K562 (cell line): ENCODE measurements around the gene ZEB2. TPM values are rescaled to one million over a fixed set of nuclear protein-coding genes. Genes with fewer than 3 reads are reported as not detected.

Source experiments
- ARID2 ChIP-seq: fragments of 450-650 bp; IDR thresholded peaks from 2 replicates; pipeline ENCODE4 v1.6.1; 2017; ENCODE audit warnings: antibody characterized with exemption, mild to moderate bottlenecking
- BRF1 ChIP-seq: IDR thresholded peaks from 3 replicates; pipeline ENCODE4 v1.6.1; 2011; ENCODE audit warnings: borderline replicate concordance, mild to moderate bottlenecking; ENCODE audit not compliant: insufficient read length; ENCODE audit errors: extremely low read depth
- DPF2 ChIP-seq: fragments of 450-650 bp; IDR thresholded peaks from 2 replicates; pipeline ENCODE4 v1.6.1; 2016
- E4F1 ChIP-seq: fragments of 250-450 bp; sonication (Bioruptor Pico); IDR thresholded peaks from 2 replicates; pipeline ENCODE4 v1.5.0; 2021; ENCODE audit warnings: mild to moderate bottlenecking, borderline replicate concordance
- FOSL1 ChIP-seq: fragments of 200-800 bp; sonication (Bioruptor generic); conservative IDR thresholded peaks from 2 replicates; pipeline ENCODE4 v1.6.1; 2016; ENCODE audit warnings: missing genetic modification characterization, missing compliant biosample characterization
- GTF2A2 ChIP-seq: IDR thresholded peaks from 2 replicates; pipeline ENCODE4 v1.6.1; 2016; ENCODE audit warnings: mild to moderate bottlenecking, missing genetic modification characterization, missing compliant biosample characterization
- HDAC8 ChIP-seq: fragments of 450-650 bp; IDR thresholded peaks from 2 replicates; pipeline ENCODE4 v1.6.1; 2016; ENCODE audit warnings: mild to moderate bottlenecking, missing genetic modification characterization, moderate library complexity, missing compliant biosample characterization
- PTBP1 ChIP-seq: fragments of 200-400 bp; formaldehyde crosslinking; IDR thresholded peaks from 2 replicates; pipeline ENCODE4 v1.6.1; 2017; ENCODE audit warnings: low read depth, low read length
- RBM17 ChIP-seq: fragments of 200-400 bp; formaldehyde crosslinking; IDR thresholded peaks from 2 replicates; pipeline ENCODE4 v1.6.1; 2017; ENCODE audit warnings: low read depth, mild to moderate bottlenecking, low read length, borderline replicate concordance
- SETDB1 ChIP-seq: IDR thresholded peaks from one replicate; pipeline ENCODE4 v1.6.1; 2012; ENCODE audit warnings: low read length, control low read depth, inconsistent platforms
- SREBF1 ChIP-seq: fragments of 150-350 bp; IDR thresholded peaks from 2 replicates; pipeline ENCODE4 v1.6.1; 2014; ENCODE audit warnings: antibody characterized with exemption, low read depth, low read length, borderline replicate concordance
- TEAD1 ChIP-seq, 2 experiments: fragments of 450-650 bp in 1 of 2; sonication (generic) in 1 of 2; formaldehyde crosslinking; IDR thresholded peaks; 2 replicates each; pipeline versions ENCODE4 v1.4.0 to v1.8.0; 2020 to 2022; ENCODE audit warnings: mild to moderate bottlenecking in 2 of 2, missing genetic modification reagents in 1 of 2
- TRIM25 ChIP-seq: fragments of 450-650 bp; IDR thresholded peaks from 2 replicates; pipeline ENCODE4 v1.7.0; 2016; ENCODE audit warnings: borderline replicate concordance
- TSC22D4 ChIP-seq: fragments of 450-650 bp; IDR thresholded peaks from 2 replicates; pipeline ENCODE4 v1.6.1; 2016; ENCODE audit warnings: missing genetic modification characterization, missing biosample characterization, control low read depth
- ZBTB7A ChIP-seq: IDR thresholded peaks from 2 replicates; pipeline ENCODE4 v1.6.1; 2011; ENCODE audit warnings: low read depth, mild to moderate bottlenecking, low read length, moderate library complexity, borderline replicate concordance; ENCODE audit not compliant: control insufficient read depth
- ZNF280B ChIP-seq: fragments of 250-450 bp; sonication (Bioruptor Pico); IDR thresholded peaks from 2 replicates; pipeline ENCODE4 v1.5.1; 2021; ENCODE audit warnings: mild to moderate bottlenecking
- ZNF282 ChIP-seq: sonication (generic); formaldehyde crosslinking; IDR thresholded peaks from 2 replicates; pipeline ENCODE4 v1.8.1; 2023; ENCODE audit warnings: missing genetic modification reagents
- ZNF354B ChIP-seq: fragments of 250-450 bp; sonication (Bioruptor Pico); IDR thresholded peaks from 2 replicates; pipeline ENCODE4 v1.4.0; 2020
- ZNF445 ChIP-seq: fragments of 250-450 bp; sonication (Bioruptor Pico); IDR thresholded peaks from 2 replicates; pipeline ENCODE4 v1.4.0; 2020; ENCODE audit warnings: low read depth, mild to moderate bottlenecking, moderate library complexity
- ZNF668 ChIP-seq: fragments of 250-450 bp; sonication (Bioruptor Pico); IDR thresholded peaks from 2 replicates; pipeline ENCODE4 v1.8.0; 2022; ENCODE audit warnings: mild to moderate bottlenecking, inconsistent platforms
- polyA plus RNA-seq, 8 experiments: library from polyadenylated mRNA; depleted of rRNA in 4 of 8; stranded (reverse) in 5 of 8; unstranded in 3 of 8; fragments of >200 nt; fragmentation: Nextera tagmentation in 2 of 8; fragmentation: Illumina TruSeq in 1 of 8; extraction: Ambion mirVana in 2 of 8; extraction: Trizol in 1 of 8; gene quantifications; 2 replicates each; pipeline versions ENCODE4 v1.2.1 to v1.2.3, GENCODE V29; 2011 to 2014; ENCODE audit warnings: inconsistent platforms in 1 of 8, missing spikeins in 1 of 8
- total RNA-seq, 7 experiments: library from RNA; depleted of rRNA in 6 of 7; stranded (reverse); fragments of >200 nt in 6 of 7; fragmentation: Illumina TruSeq in 2 of 7; extraction: Trizol in 2 of 7; gene quantifications; 2 replicates each; pipeline versions ENCODE4 v1.2.1 to v1.2.3, GENCODE V29; 2011 to 2021; ENCODE audit warnings: low replicate concordance in 1 of 7

ZEB2 gene
- total and polyA plus RNA-seq, 9 of the 15 experiments (the other 6 are each of a cell fraction or from before 2014, with no cell fraction given), result 15.1 to 113 (median 72.3) TPM

GRCh38 chr2:144357623-144358373, 162.1 kb downstream of the ZEB2 start (continued):
- TF ChIP-seq FOSL1 (tag) (peak; percentile 88), HDAC8 (tag) (no peak), E4F1 (CRISPR knock-in tag) (peak; percentile 50; the same call in 1 of the 2 replicates), RBM17 (no peak), ZNF445 (CRISPR knock-in tag) (no peak), ZNF282 (CRISPR knock-in tag) (no peak), ARID2 (no peak), BRF1 (no peak), TEAD1 (CRISPR knock-in tag; IDR thresholded peaks at IDR 0.05) (0 out of 4 replicates have a peak, but pooled peaks of 1 of the 2 experiments have one; percentile 40), ZNF668 (no peak), ZNF280B (CRISPR knock-in tag) (no peak), TRIM25 (no peak), DPF2 (peak; percentile 73), TSC22D4 (tag) (no peak), SETDB1 (no peak), ZNF354B (CRISPR knock-in tag) (no peak), ZBTB7A (no peak), SREBF1 (no peak), GTF2A2 (no peak), PTBP1 (no peak)
